SK-N-MC (cell line): ENCODE results near the gene TBX3.

ENCODE experiments used
- DNase-seq: peaks from one replicate; pipeline ENCODE4 v3.0.0-alpha.2; 2011; ENCODE audit warnings: low read depth, low spot score
- H3K27ac ChIP-seq: fragments of 200-600 bp; sonication (generic); 2 replicates; pipeline ENCODE4 v1.5.1; 2016; ENCODE audit warnings: mixed run types
- H3K36me3 ChIP-seq: fragments of 200-600 bp; sonication (generic); 2 replicates; pipeline ENCODE4 v1.6.1; 2017; ENCODE audit warnings: antibody characterized with exemption, low read length, mixed read lengths; ENCODE audit not compliant: insufficient read depth
- H3K4me3 ChIP-seq: fragments of 200-600 bp; sonication (generic); 2 replicates; pipeline ENCODE4 v1.5.1; 2016
- H3K9ac ChIP-seq: fragments of 200-600 bp; sonication (generic); 2 replicates; pipeline ENCODE4 v1.8.0; 2017; ENCODE audit warnings: mixed run types, mixed read lengths; ENCODE audit not compliant: insufficient read length
- H3K9me3 ChIP-seq: fragments of 200-600 bp; sonication (generic); 2 replicates; pipeline ENCODE4 v1.6.1; 2017; ENCODE audit warnings: low read depth, mild to moderate bottlenecking, antibody characterized with exemption, low read length, moderate library complexity, mixed read lengths
- EZH2 ChIP-seq: fragments of 200-600 bp; sonication (generic); IDR thresholded peaks from one replicate; pipeline ENCODE4 v1.6.1; 2017; ENCODE audit warnings: antibody characterized with exemption
- FOXP2 ChIP-seq: optimal IDR thresholded peaks from 2 replicates; pipeline ENCODE3; 2011; ENCODE audit warnings: mild to moderate bottlenecking, moderate library complexity; ENCODE audit not compliant: insufficient read depth; ENCODE audit errors: extremely low read length, control extremely low read depth
- POLR2AphosphoS5 ChIP-seq: IDR thresholded peaks from 2 replicates; pipeline ENCODE4 v1.6.1; 2012; ENCODE audit warnings: mild to moderate bottlenecking, low read depth, low read length, borderline replicate concordance

The TBX3 gene

GRCh38 chr12:114668151-114668885 lies 15.7 kb downstream of the TBX3 start:
- no peak for TF ChIP-seq FOXP2
- TF ChIP-seq POLR2AphosphoS5, result no peak
- TF ChIP-seq EZH2, result no peak
- Histone ChIP-seq H3K4me3 (peak overlapping the region; percentile 68), H3K36me3 (peaks cover under 1% of the 10 kb centered on the region; the same call in 1 of the 2 replicates), H3K27ac (no peak overlapping the region), H3K9ac (no peak overlapping the region), H3K9me3 (no peaks in the 10 kb centered on the region)
- DNase-seq, result no peak

GRCh38 chr12:114667669-114668150 lies 16.3 kb downstream of the TBX3 start:
- Histone ChIP-seq H3K9me3 (no peaks in the 10 kb centered on the region), H3K27ac (no peak overlapping the region), H3K4me3 (peak overlapping the region; percentile 68), H3K9ac (no peak overlapping the region), H3K36me3 (no peaks in the 10 kb centered on the region)
- no peak for DNase-seq
- TF ChIP-seq EZH2, result no peak
- no peak for TF ChIP-seq POLR2AphosphoS5
- no peak for TF ChIP-seq FOXP2

- H3K4me3 ChIP-seq, result peak overlapping the region; percentile 68
These were observed 17.0 kb downstream of the TBX3 start for GRCh38 chr12:114666746-114667668.

GRCh38 chr12:114665411-114666260 lies 18.3 kb downstream of the TBX3 start:
- TF ChIP-seq POLR2AphosphoS5 (peak; percentile 37; the same call in 1 of the 2 replicates), EZH2 (no peak)
- Histone ChIP-seq H3K27ac (0 out of 2 replicates have a peak overlapping the region, but pooled peaks have one; percentile 13), H3K9me3 (no peaks in the 10 kb centered on the region), H3K9ac (no peak overlapping the region), H3K36me3 (no peaks in the 10 kb centered on the region), H3K4me3 (peak overlapping the region; percentile 69)
- peak; percentile 37 for DNase-seq

More at GRCh38 chr12:114666746-114667668, 17.0 kb downstream of the TBX3 start:
- TF ChIP-seq POLR2AphosphoS5 (no peak), FOXP2 (no peak), EZH2 (no peak)
- DNase-seq, result peak; percentile 50
- H3K27ac ChIP-seq, result no peak overlapping the region
- no peaks in the 10 kb centered on the region for H3K36me3 ChIP-seq
- H3K9me3 ChIP-seq, result no peaks in the 10 kb centered on the region
- H3K9ac ChIP-seq, result no peak overlapping the region

GRCh38 chr12:114664651-114665320 lies 19.2 kb downstream of the TBX3 start:
- no peak for TF ChIP-seq FOXP2
- no peak for TF ChIP-seq EZH2
- TF ChIP-seq POLR2AphosphoS5, result no peak
- Histone ChIP-seq H3K9ac (no peak overlapping the region), H3K27ac (no peak overlapping the region), H3K36me3 (no peaks in the 10 kb centered on the region), H3K9me3 (no peaks in the 10 kb centered on the region), H3K4me3 (no peak overlapping the region)
- DNase-seq, result no peak

- peak; percentile 55 for DNase-seq
- TF ChIP-seq FOXP2, result no peak
- TF ChIP-seq EZH2, result no peak
- no peak for TF ChIP-seq POLR2AphosphoS5
- H3K27ac ChIP-seq, result no peak overlapping the region
- no peaks in the 10 kb centered on the region for H3K36me3 ChIP-seq
- H3K4me3 ChIP-seq, result no peak overlapping the region
- no peaks in the 10 kb centered on the region for H3K9me3 ChIP-seq
- no peak overlapping the region for H3K9ac ChIP-seq
These were observed 21.3 kb downstream of the TBX3 start for GRCh38 chr12:114662512-114663177.

- Histone ChIP-seq H3K9me3 (no peaks in the 10 kb centered on the region), H3K27ac (no peak overlapping the region), H3K36me3 (no peaks in the 10 kb centered on the region), H3K4me3 (no peak overlapping the region), H3K9ac (no peak overlapping the region)
- TF ChIP-seq EZH2 (no peak), FOXP2 (no peak), POLR2AphosphoS5 (no peak)
- DNase-seq, result no peak
These were observed 22.7 kb downstream of the TBX3 start for GRCh38 chr12:114661245-114661644.
